Activated T-helper 2 cell treated with anti-CD3 and anti-CD28 coated beads, Interferon-gamma antibody, Interleukin-2, Interleukin-4, amounts not matched to agents 10 μg/mL and 5 μg/mL and 100 μg/mL, durations not matched to agents 14 hours and 24 hours and 36 hours (primary cell): ENCODE measurements around the gene CADM2. TPM values are rescaled to one million over a fixed set of nuclear protein-coding genes. Genes with fewer than 3 reads are reported as not detected.

Experiments
- DNase-seq: peaks from one replicate; pipeline ENCODE4 v3.0.0; 2021; ENCODE audit warnings: low spot score
- H3K27ac Mint-ChIP-seq: one replicate; pipeline ENCODE4 v1.8.0; 2021; ENCODE audit warnings: mixed read lengths
- H3K27me3 Mint-ChIP-seq: one replicate; pipeline ENCODE4 v1.8.0; 2021; ENCODE audit warnings: low read depth, mixed read lengths
- H3K36me3 Mint-ChIP-seq: one replicate; pipeline ENCODE4 v1.8.0; 2021; ENCODE audit warnings: low read depth, mixed read lengths
- H3K4me1 Mint-ChIP-seq: one replicate; pipeline ENCODE4 v1.8.0; 2021; ENCODE audit warnings: low read depth, mixed read lengths
- H3K4me3 Mint-ChIP-seq: one replicate; pipeline ENCODE4 v1.8.0; 2021; ENCODE audit warnings: low read depth, mild to moderate bottlenecking, moderate library complexity, mixed read lengths
- H3K9me3 Mint-ChIP-seq: one replicate; pipeline ENCODE4 v1.8.0; 2021; ENCODE audit warnings: mixed read lengths
- intact Hi-C: fragments of 100-400 bp; cut with micrococcal nuclease; formaldehyde crosslinking; loops from one replicate; pipeline ENCODE4 v1.15.1; 2023
- total RNA-seq: library from RNA; stranded (reverse); gene quantifications from 2 replicates; pipeline ENCODE4 v1.2.3, GENCODE V29; 2022

CADM2 gene
- total RNA-seq, 1 donor from 2014 or later: not detected

DNA sequence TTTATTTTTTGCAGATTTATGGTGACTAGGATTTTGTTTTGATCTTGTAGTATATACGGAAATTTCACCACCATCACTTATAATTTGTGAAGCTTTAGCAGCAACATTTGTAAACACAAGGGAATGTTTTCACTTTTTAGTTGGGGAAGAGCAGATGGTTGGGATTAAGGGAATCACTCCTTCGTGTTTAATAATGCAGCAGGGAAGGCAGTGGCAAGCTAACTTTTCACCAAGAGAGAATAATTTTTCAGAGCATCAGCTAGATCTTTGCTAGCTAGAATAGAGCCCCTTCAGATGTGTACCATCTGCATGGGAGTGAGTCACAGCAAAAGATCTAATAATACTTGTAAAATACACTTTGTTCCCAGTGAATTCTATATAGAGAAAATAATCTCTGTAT is 632.7 kb downstream of the CADM2 start:
- H3K9me3 Mint-ChIP-seq: no peaks in the 10 kb centered on the region
- H3K36me3 Mint-ChIP-seq: no peaks in the 10 kb centered on the region
- H3K4me1 Mint-ChIP-seq: no peaks in the 10 kb centered on the region
- DNase-seq: no peak
- H3K4me3 Mint-ChIP-seq: no peak overlapping the region
- intact Hi-C loops: no loop called here
- H3K27ac Mint-ChIP-seq: no peak overlapping the region
- H3K27me3 Mint-ChIP-seq: no peaks in the 10 kb centered on the region

DNA sequence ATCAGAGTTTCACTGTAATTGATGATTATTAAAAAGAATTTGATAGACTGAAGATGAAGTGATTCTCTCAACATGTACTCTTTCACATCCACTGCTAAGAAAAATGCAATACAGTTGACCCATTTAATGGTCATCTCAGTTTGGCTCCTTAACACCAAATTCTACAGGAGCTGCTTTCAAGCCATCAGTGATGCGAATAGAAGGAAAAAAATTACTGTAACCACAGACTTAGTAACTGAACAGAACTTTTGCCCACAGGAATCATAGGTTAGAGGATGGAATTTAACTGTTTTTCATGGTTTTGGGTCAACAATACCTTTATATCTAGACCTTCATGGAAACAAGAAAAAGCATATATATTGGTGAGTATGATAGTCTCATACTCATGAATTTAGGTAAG is 633.5 kb downstream of the CADM2 start:
- Mint-ChIP-seq H3K9me3 (no peaks in the 10 kb centered on the region), H3K4me1 (no peaks in the 10 kb centered on the region), H3K4me3 (no peak overlapping the region), H3K27me3 (no peaks in the 10 kb centered on the region), H3K27ac (no peak overlapping the region), H3K36me3 (no peaks in the 10 kb centered on the region)
- intact Hi-C loops: no loop called here
- no peak for DNase-seq

DNA sequence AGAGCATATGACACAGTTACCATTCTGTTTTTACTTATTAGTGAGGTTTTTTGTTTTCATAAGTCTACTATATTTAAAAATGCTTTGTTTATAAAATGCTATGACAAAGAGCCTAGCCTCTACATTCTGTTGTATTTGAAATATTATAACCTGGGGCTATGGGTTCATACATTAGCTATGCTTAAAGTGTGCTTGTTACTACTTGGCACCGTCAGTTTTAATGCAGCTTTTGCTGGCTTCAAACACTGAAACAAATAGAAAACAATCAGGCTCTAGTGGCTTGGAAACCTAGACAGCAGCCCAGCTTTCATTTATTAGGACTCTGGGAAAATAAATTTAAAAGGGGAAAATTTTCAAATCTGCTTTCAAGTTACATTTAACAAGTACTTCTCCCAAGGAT is 635.9 kb downstream of the CADM2 start:
- Mint-ChIP-seq H3K4me3 (no peak overlapping the region), H3K4me1 (no peaks in the 10 kb centered on the region), H3K9me3 (no peaks in the 10 kb centered on the region), H3K36me3 (no peaks in the 10 kb centered on the region), H3K27ac (no peak overlapping the region), H3K27me3 (no peaks in the 10 kb centered on the region)
- no peak for DNase-seq
- intact Hi-C loops: no loop called here

DNA sequence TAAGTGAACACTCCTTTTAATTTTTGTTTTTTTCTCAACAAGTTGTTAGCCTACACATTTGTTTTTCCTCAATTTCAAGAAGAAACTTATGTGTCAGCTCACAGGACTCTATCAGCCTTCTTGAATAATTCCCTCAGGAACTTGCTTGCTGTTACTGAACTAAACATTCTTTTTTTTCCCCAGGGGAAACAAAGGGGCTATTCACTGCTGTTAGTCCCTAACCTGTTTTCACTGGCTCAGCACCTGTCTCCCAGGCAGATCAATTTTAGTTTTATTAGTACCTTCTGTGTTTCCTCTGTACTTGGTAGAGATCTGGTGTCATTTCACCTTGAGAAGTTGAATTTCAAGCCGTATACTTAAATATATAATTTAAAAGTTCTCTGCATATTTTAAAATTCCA is 644.6 kb downstream of the CADM2 start:
- H3K27me3 Mint-ChIP-seq: no peaks in the 10 kb centered on the region
- no peak overlapping the region for H3K27ac Mint-ChIP-seq
- H3K4me1 Mint-ChIP-seq: no peaks in the 10 kb centered on the region
- no peaks in the 10 kb centered on the region for H3K9me3 Mint-ChIP-seq
- intact Hi-C loops: no loop called here
- no peaks in the 10 kb centered on the region for H3K36me3 Mint-ChIP-seq
- no peak overlapping the region for H3K4me3 Mint-ChIP-seq
- DNase-seq: no peak

GRCh38 chr3:85604641-85605040 is 645.9 kb downstream of the CADM2 start:
- Mint-ChIP-seq H3K27me3 (no peaks in the 10 kb centered on the region), H3K4me1 (no peaks in the 10 kb centered on the region), H3K9me3 (no peaks in the 10 kb centered on the region), H3K27ac (no peak overlapping the region), H3K36me3 (no peaks in the 10 kb centered on the region), H3K4me3 (no peak overlapping the region)
- intact Hi-C loops: no loop called here
- DNase-seq: no peak

- Mint-ChIP-seq H3K27ac (no peak overlapping the region), H3K36me3 (no peaks in the 10 kb centered on the region), H3K4me1 (no peaks in the 10 kb centered on the region), H3K9me3 (no peaks in the 10 kb centered on the region), H3K27me3 (no peaks in the 10 kb centered on the region), H3K4me3 (no peak overlapping the region)
- intact Hi-C loops: no loop called here
- no peak for DNase-seq
Observed at GRCh38 chr3:85605066-85605465, 646.3 kb downstream of the CADM2 start.

- intact Hi-C loops: no loop called here
- H3K27ac Mint-ChIP-seq: no peak overlapping the region
- no peaks in the 10 kb centered on the region for H3K9me3 Mint-ChIP-seq
- H3K4me3 Mint-ChIP-seq: no peak overlapping the region
- H3K36me3 Mint-ChIP-seq: no peaks in the 10 kb centered on the region
- no peak for DNase-seq
- no peaks in the 10 kb centered on the region for H3K27me3 Mint-ChIP-seq
- H3K4me1 Mint-ChIP-seq: no peaks in the 10 kb centered on the region
Observed at GRCh38 chr3:85626662-85627061, 667.9 kb downstream of the CADM2 start.

DNA sequence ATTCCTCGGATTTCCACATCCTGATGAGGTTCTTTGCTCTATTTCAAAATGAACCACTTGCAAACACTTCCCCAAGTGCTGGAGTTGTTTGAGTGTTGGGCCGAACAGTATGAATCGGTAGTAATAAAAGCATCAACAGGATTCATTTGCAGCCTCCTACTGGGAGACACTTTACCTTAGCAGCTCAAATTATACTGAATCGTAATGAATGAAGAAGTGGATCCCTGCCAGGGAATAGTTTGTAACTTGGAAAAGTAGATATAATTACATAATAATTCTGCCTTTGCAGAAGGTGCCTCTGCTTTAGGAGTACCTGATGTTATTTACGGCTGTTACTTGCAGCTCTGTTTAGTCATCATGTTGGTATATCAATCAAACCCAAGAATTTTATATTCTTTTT is 669.1 kb downstream of the CADM2 start:
- H3K27ac Mint-ChIP-seq: no peak overlapping the region
- no peak for DNase-seq
- intact Hi-C loops: no loop called here
- no peaks in the 10 kb centered on the region for H3K27me3 Mint-ChIP-seq
- no peaks in the 10 kb centered on the region for H3K36me3 Mint-ChIP-seq
- no peak overlapping the region for H3K4me3 Mint-ChIP-seq
- no peaks in the 10 kb centered on the region for H3K4me1 Mint-ChIP-seq
- peaks cover 4% of the 10 kb centered on the region for H3K9me3 Mint-ChIP-seq

DNA sequence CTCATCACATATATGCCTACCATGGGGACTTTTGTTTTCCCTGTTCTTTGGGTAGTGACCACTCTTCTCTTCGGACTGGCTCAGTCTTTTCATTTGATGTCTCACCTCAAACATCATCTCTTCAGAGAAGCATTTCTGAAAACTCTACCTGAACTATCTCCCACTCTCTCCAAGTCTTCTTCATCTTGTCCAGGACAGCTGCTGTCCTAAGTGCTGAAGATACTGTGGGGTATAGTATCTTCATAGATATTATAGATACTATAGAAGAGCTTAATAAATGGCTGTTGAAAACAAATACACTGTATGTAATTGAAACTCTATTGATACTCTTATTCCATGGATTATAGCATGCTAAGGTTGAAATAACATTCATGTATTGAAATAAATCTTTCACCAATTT is 672.3 kb downstream of the CADM2 start:
- H3K27ac Mint-ChIP-seq: no peak overlapping the region

DNA sequence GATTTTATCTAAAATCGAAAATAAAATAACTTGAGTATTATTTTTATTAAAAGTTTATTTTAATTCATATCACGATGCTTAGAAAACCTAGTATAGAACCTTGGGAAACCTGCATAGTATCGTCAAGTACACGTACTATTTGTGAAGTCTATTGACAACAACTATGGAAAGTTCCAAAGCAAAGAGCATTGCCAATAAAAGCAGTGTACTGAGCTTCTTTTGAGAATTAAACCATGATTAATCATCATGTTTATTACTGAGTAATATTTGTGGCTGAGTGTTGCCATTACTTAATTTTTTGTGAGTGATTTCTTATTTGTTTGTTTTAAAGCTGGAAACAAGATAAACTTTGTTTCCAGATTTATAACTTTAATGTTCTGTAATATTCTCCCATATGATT is 674.1 kb downstream of the CADM2 start:
- Mint-ChIP-seq H3K4me3 (no peak overlapping the region), H3K4me1 (no peaks in the 10 kb centered on the region), H3K9me3 (peaks cover 4% of the 10 kb centered on the region), H3K27me3 (no peaks in the 10 kb centered on the region), H3K36me3 (no peaks in the 10 kb centered on the region), H3K27ac (no peak overlapping the region)
- DNase-seq: no peak
- intact Hi-C loops: no loop called here

More for the DNA sequence above, 672.3 kb downstream of the CADM2 start:
- Mint-ChIP-seq H3K4me1 (no peaks in the 10 kb centered on the region), H3K4me3 (no peak overlapping the region), H3K27me3 (no peaks in the 10 kb centered on the region), H3K9me3 (peaks cover 4% of the 10 kb centered on the region), H3K36me3 (no peaks in the 10 kb centered on the region)
- no peak for DNase-seq
- intact Hi-C loops: no loop called here

DNA sequence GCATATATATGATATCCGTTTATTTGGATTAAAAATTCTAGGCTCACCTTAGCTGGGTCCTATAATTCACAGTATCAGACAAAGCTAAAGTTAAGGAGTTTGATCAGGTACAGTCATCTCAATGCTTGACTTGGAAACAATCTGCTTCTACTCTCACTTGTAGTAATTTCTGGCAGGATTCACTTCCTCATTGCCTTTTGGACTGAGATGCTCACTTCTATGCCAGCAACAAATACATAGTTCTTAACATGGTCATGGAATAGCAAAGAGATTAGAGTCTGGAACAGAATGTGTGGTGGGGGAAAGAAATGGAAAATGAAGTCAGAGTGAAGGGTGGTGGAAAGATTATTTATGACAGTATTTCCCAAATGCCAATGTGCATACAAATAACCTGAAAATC is 693.6 kb downstream of the CADM2 start:
- Mint-ChIP-seq H3K4me1 (no peaks in the 10 kb centered on the region), H3K4me3 (no peak overlapping the region), H3K9me3 (peaks cover 35% of the 10 kb centered on the region), H3K36me3 (no peaks in the 10 kb centered on the region), H3K27me3 (no peaks in the 10 kb centered on the region), H3K27ac (no peak overlapping the region)
- intact Hi-C loops: no loop called here
- DNase-seq: no peak

- H3K36me3 Mint-ChIP-seq: no peaks in the 10 kb centered on the region
- no peak overlapping the region for H3K27ac Mint-ChIP-seq
- H3K4me3 Mint-ChIP-seq: no peak overlapping the region
- H3K4me1 Mint-ChIP-seq: no peaks in the 10 kb centered on the region
- intact Hi-C loops: no loop called here
- DNase-seq: no peak
- H3K27me3 Mint-ChIP-seq: no peaks in the 10 kb centered on the region
- H3K9me3 Mint-ChIP-seq: peaks cover 9% of the 10 kb centered on the region
Observed at GRCh38 chr3:85660451-85660850, 701.7 kb downstream of the CADM2 start.

GRCh38 chr3:85662462-85662861 is 703.7 kb downstream of the CADM2 start:
- intact Hi-C loops: no loop called here
- H3K9me3 Mint-ChIP-seq: peaks cover 8% of the 10 kb centered on the region
- no peaks in the 10 kb centered on the region for H3K27me3 Mint-ChIP-seq
- no peak for DNase-seq
- no peak overlapping the region for H3K4me3 Mint-ChIP-seq
- no peak overlapping the region for H3K27ac Mint-ChIP-seq
- no peaks in the 10 kb centered on the region for H3K36me3 Mint-ChIP-seq
- no peaks in the 10 kb centered on the region for H3K4me1 Mint-ChIP-seq

GRCh38 chr3:85667744-85668143 is 709.0 kb downstream of the CADM2 start:
- H3K9me3 Mint-ChIP-seq: peaks cover 5% of the 10 kb centered on the region
- H3K4me1 Mint-ChIP-seq: no peaks in the 10 kb centered on the region
- no peak overlapping the region for H3K27ac Mint-ChIP-seq
- DNase-seq: no peak
- no peaks in the 10 kb centered on the region for H3K36me3 Mint-ChIP-seq
- no peak overlapping the region for H3K4me3 Mint-ChIP-seq
- intact Hi-C loops: no loop called here
- H3K27me3 Mint-ChIP-seq: no peaks in the 10 kb centered on the region
